GM18907 (cell line): ENCODE results near the gene FERMT2.

ENCODE experiments used
- ATAC-seq: cut with Tn5 transposase; IDR thresholded peaks from one replicate; pipeline ENCODE4 v1.9.1; 2021; ENCODE audit warnings: mild to moderate bottlenecking, moderate library complexity; ENCODE audit not compliant: unreplicated experiment

Gene FERMT2

DNA sequence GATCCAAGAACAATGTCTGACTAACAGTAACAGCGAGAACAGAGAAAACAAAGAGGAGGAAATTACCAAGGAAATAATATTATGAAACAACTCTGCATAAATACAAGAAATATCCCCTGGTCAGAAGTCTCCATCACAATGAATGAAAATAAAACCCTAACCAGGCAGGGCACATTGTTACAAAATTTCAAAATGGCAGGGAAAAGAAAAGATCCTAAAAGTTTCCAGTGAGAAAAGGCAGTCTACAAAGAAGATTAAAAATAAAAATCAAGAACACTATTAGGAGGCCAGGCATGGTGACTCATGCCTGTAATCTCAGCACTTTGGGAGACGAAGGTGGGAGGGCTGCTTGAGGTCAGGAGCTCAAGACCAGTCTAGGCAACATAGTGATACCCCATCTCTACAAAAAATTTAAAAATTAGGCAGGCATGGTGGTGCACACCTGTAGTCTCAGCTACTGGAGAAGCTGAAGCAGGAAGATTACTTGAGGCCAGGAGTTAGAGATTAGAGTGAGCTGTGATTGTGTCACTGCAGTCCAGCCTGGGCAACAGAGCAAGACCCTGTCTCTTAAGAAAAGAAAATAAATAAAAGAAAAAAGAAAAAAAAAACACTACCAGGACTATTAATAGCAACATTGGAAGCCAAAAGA, 47.8 kb downstream of the FERMT2 start:
- no peak for ATAC-seq

- ATAC-seq: no peak
Observed at GRCh38 chr14:52901357-52901980, 49.4 kb downstream of the FERMT2 start.

DNA sequence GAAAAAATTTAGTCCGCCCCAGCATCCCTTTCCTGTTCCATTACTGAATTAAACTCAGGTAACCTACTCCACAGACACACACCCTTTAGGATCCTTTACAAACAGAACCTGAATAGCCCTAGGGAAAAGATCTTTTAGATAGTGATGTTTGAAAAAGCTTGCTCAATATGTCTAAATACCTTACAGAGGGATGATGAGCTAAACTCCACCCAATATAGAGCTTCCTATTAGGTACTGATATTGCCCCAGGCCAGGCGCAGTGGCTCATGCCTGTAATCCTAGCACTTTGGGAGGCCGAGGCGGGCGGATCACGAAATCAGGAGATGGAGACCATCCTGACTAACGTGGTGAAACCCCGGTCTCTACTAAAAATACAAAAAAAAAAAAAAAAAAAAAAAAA, 50.1 kb downstream of the FERMT2 start:
- no peak for ATAC-seq

DNA sequence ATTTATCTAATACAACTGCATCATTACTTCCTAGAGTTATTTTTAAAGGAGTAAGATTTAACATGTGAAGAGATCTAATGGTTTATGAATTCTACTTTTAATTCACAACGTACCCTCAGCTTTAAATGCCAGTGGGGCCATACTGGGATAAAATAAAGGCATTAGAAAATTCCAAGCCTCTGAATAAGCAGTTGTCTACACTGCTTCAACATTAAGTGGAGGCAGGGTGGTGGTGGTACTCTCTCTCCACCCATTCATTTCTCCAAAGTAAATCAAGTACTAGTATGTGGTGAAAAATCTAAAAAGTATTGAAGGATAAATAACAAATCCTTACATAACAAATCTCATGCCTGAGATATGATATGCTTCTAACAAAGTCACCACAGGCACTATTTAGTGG, 52.4 kb downstream of the FERMT2 start:
- no peak for ATAC-seq

DNA sequence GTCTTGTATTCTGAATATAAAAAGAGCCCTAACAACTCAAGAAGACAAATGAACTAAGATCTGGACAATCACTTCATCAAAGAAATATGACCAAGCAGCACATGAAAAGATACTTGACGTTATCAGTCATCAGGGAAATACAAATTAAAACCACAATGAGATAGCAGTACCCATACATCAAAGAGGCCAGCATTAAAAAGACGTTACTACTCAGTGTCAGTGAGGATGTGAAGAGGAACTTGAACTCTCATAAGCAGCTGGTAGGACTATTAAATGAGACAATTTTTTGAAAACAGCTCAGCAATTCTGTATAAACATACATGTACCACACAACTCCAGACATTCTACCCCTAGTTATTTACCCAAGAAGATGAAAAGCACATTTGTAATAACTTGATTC, 55.9 kb downstream of the FERMT2 start:
- no peak for ATAC-seq

- no peak for ATAC-seq
Observed at GRCh38 chr14:52891800-52892199, 59.0 kb downstream of the FERMT2 start.

- no peak for ATAC-seq
Observed at GRCh38 chr14:52888839-52889838, 61.7 kb downstream of the FERMT2 start.

GRCh38 chr14:52888159-52888558, 62.7 kb downstream of the FERMT2 start:
- ATAC-seq: no peak

- ATAC-seq: no peak
Observed at GRCh38 chr14:52885230-52885629, 65.6 kb downstream of the FERMT2 start.

DNA sequence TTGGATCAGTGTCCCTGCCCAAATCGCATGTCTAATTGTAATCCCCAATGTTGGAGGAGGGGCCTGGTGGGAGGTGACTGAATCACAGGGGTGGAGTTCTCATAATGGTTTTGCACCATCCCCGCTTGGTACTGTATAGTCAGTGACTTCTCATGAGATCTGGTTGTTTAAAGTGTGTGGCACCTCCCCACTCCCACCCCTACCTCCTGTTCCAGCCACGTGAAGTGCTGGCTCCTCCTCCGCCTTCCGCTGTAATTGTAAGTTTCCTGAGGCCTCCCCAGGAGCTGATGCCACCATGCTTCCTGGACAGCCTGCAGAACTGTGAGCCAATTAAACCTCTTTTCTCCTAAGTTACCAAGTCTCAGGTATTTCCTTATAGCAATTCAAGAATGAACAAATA, 67.2 kb downstream of the FERMT2 start:
- ATAC-seq: no peak

DNA sequence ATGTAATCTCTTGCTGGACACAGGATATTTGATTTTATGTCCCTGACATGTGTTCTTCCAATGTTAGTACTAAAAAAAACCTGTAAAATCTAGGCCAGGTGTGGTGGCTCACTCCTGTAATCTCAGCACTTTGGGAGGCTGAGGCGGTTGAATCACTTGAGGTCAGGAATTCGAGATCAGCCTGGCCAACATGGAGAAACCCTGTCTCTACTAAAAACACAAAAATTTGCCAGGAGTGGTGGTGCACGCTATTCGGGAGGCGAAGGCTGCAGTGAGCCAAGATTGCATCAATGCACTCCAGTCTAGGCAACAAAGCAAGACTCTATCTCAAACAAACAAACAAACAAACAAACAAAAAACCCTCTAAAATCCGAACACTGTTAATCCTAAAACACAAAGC, 68.0 kb downstream of the FERMT2 start:
- no peak for ATAC-seq

GRCh38 chr14:52879958-52880357, 70.9 kb downstream of the FERMT2 start:
- no peak for ATAC-seq

- no peak for ATAC-seq
Observed at GRCh38 chr14:52878946-52879345, 71.9 kb downstream of the FERMT2 start.

GRCh38 chr14:52878469-52878868, 72.4 kb downstream of the FERMT2 start:
- ATAC-seq: no peak

GRCh38 chr14:52877628-52878027, 73.2 kb downstream of the FERMT2 start:
- ATAC-seq: no peak

DNA sequence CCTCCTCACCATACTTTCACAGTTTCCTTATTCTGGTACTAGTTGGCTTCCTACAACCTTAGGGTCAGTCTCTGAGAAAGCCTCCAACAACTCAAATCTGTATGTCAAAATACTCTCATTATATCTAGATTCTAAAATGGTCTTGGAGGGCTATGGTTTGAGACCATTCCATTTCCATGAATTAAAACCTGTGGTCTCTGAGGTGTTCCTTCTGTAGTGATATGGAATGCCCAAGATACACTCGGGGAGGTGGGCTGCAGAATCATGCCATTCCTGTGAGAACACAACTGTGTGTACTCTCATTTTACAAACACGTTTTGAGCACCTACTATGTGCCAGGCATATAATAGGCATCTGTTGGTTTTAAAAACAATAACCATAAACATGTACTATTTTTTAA, 74.0 kb downstream of the FERMT2 start:
- ATAC-seq: no peak

DNA sequence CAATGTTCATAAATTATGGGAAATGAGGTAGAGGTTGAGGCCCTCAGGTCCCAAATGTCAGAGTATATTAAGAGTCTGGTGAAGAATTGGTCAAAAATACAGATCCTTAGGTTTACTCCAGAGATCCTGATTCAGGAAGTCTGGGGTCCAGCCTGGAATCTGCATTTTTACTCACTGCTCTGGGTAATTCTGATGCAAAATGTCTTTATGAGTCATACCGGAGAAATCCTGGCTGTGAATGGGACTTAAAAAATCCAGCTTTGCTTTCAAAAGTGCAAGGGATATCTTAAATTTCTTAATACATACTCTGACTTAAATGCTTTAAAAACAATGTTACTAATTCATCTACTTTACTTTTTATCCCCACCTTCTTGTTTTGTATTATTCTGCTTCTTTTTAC, 74.5 kb downstream of the FERMT2 start:
- ATAC-seq: no peak

- ATAC-seq: no peak
Observed at GRCh38 chr14:52875707-52876106, 75.1 kb downstream of the FERMT2 start.

DNA sequence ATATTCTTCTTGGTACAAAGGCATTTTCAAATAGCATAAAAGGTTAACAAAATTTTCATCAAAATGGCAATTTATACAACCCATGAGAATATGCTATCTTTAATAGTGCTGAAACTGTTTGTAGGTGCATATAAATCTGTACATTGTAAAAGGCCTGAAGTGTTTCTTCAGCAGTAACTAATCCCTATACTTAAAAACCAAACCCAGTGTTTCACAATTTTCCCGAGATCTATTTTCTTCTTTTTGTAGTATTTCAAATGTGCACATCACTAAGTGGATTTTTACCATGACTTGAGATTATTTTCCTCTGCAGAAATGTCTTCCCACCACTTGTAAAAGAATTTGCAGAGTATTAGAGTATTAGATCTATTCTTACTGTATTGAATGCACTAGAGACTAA, 76.5 kb downstream of the FERMT2 start:
- no peak for ATAC-seq

- ATAC-seq: no peak
Observed at GRCh38 chr14:52873694-52874093, 77.2 kb downstream of the FERMT2 start.

DNA sequence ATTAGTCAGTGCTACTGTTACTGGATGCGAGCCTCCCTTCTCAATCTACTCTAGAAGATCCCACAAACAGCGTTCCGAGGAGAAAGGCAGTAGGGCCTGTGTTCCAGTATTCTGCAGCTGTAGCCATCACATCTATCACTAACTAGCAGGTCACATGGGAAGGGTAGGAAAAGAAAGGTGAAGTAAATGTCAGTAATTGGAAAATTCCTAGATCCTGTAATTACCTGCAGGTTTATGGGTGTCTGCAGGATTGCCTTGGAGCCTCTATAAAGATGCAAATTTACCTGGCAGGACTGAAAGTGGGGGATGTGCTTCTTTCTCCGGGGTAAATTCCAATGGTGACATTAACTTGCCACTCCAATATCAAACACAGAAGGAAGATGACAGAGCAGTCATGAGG, 77.8 kb downstream of the FERMT2 start:
- no peak for ATAC-seq

DNA sequence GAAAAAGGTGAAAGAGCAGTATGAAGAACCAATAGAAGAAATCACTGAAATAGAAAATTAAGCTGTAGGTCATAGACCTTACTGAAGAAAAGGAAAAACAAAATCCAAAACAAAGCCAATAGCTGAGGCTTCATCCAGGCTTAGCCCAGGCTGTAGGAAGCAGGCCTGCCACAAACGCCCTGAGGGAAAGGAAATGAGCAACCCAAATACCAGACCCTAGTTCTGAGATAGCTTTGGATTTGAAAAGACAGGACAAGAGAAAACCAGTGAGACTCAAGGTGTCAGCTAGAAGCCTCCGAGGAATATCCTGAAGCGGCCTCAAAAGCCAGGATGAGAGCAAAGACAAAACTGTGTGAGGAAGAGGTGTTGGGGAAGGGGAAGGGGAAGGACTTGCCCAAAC, 79.2 kb downstream of the FERMT2 start:
- no peak for ATAC-seq
